GM19043 (cell line): ENCODE data around the gene MS4A2.
"Not testable (repeated sequence)": the region's sequence is repeated elsewhere in the genome, so short reads cannot be mapped to it uniquely, and the experiment has no call there.

Experiments
- ATAC-seq: cut with Tn5 transposase; IDR thresholded peaks from one replicate; pipeline ENCODE4 v1.9.1; 2021; ENCODE audit warnings: low read depth; ENCODE audit not compliant: unreplicated experiment

The MS4A2 gene

DNA sequence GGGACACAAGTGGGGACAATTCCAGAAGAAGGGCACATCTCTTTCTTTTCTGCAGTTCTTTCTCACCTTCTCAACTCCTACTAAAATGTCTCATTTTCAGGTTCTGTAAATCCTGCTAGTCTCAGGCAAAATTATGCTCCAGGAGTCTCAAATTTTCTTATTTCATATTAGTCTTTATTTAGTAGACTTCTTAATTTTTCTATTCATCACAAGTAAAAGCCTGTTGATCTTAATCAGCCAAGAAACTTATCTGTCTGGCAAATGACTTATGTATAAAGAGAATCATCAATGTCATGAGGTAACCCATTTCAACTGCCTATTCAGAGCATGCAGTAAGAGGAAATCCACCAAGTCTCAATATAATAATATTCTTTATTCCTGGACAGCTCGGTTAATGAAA lies at the start of gene MS4A2:
TSS of gene MS4A2 (plus strand) at position 301 of the 400 bp plus-strand sequence. CDS start 102 bp downstream, outside the sequence.
- no peak for ATAC-seq

DNA sequence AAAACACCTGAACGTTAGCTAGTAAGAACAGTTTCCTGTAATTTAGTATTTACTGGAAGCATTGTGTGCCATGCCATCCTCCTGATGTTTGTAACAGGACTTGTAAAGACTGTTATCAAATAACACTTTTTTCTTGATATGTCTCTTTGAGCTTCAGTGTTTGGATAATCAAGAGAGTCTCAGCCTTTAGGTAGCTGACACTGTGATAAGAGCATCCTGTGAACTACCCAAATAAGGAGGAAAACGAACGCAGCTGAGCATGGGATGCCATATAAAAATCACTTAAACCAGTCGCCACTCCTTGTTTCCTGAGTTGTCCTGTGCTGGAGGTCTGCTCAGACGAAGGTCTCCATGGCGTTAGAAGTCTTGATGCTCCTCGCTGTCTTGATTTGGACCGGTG lies 48.4 kb upstream of the MS4A2 start, which contains the start of gene OOSP2:
TSS of gene OOSP2 (plus strand) at position 301 of the 400 bp plus-strand sequence. CDS start at position 352, 51 bp downstream.
- ATAC-seq: no peak

DNA sequence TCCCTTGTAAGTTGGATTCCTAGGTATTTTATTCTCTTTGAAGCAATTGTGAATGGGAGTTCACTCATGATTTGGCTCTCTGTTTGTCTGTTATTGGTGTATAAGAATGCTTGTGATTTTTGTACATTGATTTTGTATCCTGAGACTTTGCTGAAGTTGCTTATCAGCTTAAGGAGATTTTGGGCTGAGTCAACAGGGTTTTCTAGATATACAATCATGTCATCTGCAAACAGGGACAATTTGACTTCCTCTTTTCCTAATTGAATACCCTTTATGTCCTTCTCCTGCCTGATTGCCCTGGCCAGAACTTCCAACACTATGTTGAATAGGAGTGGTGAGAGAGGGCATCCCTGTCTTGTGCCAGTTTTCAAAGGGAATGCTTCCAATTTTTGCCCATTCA lies 38.0 kb upstream of the MS4A2 start:
- not testable (repeated sequence) for ATAC-seq

DNA sequence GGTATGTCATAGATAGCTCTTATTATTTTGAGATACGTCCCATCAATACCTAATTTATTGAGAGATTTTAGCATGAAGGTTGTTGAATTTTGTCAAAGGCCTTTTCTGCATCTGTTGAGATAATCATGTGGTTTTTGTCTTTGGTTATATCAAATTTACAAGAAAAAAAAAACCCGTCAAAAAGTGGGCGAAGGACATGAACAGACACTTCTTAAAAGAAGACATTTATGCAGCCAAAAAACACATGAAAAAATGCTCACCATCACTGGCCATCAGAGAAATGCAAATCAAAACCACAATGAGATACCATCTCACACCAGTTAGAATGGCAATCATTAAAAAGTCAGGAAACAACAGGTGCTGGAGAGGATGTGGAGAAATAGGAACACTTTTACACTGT lies 37.6 kb upstream of the MS4A2 start:
- not testable (repeated sequence) for ATAC-seq

DNA sequence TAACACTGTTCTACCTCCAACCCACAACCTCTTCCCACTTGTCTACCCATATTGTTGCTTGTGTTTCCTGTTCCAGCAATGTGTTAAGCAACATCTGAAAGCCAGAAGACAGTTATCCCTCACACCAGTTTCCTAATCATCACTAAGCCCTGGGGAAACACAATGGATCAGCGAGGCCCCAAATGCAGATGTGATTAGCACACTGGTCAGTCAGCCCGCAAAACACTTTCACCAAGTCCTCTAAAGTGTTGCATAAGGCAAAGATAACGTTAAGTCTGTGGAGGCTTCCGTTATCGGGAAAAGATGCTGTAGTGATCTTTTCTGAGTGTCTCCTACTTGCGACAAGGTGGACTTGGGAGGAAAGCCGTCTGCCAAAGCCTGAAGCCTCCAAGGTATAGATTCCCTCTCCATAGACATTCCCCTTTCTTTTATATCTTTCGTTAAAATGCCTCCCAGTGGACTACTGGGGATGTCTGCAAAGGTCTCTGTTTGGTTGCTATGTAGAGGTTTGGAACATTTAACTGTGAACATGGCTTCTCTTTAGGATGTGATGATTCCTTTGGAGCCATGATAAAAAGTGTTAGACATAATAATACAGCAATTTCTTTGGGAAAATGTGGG lies 32.0 kb upstream of the MS4A2 start, which contains the start of gene MS4A3:
TSS of gene MS4A3 (plus strand) at position 317 of the 621 bp plus-strand sequence. CDS start 4,496 bp downstream, outside the sequence.
- no peak for ATAC-seq

- no peak for ATAC-seq
These were observed 29.4 kb upstream of the MS4A2 start for GRCh38 chr11:60059052-60059451.

GRCh38 chr11:60059521-60060240 lies 28.8 kb upstream of the MS4A2 start:
- no peak for ATAC-seq

DNA sequence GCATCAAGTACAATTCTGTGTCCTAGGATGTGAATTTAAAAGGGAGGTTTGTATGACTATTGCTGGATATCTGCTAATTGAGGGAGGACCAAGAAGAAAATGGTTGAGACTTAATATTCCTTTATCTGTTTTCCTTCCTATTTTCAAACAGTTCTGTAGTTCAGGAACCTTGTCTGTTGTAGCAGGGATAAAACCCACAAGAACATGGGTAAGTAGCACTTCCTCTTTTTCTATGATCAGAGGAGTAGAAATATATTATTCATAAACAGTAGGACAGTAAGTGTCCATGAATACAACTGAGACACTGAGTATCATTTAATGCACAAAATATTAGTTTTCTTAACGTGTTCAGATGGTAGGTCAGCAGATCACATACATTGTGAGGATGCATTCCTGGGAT lies 24.4 kb upstream of the MS4A2 start:
- ATAC-seq: no peak

- ATAC-seq: no peak
These were observed 22.7 kb upstream of the MS4A2 start for GRCh38 chr11:60065801-60066200.

DNA sequence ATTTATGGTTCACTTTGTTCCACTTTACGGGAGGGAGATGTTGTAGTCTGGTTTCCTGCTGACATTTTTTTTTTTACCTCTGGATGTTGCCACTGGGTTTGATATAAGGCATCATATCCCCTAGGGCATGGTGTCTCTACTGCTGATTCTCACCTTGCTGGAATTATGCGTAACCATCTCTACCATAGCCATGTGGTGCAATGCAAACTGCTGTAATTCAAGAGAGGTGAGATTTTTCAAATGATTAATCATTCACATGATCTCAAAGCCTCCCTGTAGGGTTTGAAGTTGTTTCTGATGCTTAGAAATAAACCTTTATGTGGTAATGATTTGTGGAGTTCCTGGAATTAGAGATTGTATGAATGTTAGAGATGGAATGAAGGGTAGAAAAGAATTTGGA lies 19.0 kb upstream of the MS4A2 start:
- ATAC-seq: no peak

DNA sequence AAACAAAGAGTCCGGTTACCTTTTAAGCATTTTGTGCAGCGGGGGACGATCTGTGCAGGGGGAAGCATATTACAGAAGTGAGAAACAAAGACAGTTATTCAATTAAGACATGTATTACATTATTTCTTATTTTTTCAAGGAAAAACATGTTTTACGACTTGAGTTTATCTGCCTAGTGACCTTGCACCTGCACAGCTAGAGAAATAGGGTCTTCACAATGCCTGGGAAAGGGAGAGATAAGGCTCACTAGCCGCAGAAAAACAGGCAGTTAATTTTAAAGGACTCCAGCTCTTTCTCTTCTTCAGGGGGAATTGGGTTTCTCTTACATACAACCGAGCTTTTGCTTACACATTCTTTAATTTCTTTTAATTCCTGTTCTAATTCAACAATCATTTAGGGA lies 16.8 kb upstream of the MS4A2 start:
- not testable (repeated sequence) for ATAC-seq

GRCh38 chr11:60077216-60077817 lies 11.1 kb upstream of the MS4A2 start:
- no peak for ATAC-seq

DNA sequence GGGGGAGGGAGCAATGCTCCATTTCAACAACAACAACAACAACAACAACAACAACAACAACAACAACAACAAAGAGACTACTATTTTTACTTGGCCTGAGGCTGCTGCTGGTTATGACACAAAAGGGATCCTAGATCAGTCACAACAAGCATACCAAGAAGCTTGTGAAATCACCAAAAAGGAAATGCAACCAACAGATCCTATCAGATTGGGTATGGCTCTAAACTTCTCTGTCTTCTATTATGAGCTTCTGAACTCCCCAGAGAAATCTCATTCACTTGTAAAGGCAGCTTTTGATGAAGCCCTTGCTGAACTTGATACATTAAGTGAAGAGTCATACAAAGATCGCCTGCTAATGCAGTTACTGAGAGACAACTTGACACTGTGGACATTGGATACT lies 10.5 kb upstream of the MS4A2 start:
- ATAC-seq: no peak

GRCh38 chr11:60078745-60079144 lies 9.7 kb upstream of the MS4A2 start:
- no peak for ATAC-seq

DNA sequence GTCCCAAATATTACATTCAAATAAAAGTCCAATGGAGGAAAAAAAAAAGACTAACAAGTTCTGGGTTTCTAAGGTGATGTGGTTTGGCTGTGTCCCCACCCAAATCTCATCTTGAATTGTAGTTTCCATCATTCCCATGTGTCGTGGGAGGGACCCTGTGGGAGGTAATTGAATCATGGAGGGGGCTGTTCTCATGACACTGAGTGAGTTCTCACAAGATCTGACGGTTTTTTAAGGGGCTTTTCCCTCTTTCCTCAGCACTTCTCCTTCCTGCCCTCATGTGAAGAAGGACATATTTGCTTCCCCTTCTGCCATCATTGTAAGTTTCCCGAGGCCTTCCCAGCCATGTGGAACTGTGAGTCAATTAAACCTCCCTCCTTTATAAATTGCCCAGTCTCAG lies 7.9 kb upstream of the MS4A2 start:
- no peak for ATAC-seq

- no peak for ATAC-seq
These were observed 3.7 kb upstream of the MS4A2 start for GRCh38 chr11:60084631-60085273.

GRCh38 chr11:60085909-60086308 lies 2.6 kb upstream of the MS4A2 start:
- ATAC-seq: no peak

GRCh38 chr11:60087239-60087638 lies 1.2 kb upstream of the MS4A2 start:
- ATAC-seq: no peak

DNA sequence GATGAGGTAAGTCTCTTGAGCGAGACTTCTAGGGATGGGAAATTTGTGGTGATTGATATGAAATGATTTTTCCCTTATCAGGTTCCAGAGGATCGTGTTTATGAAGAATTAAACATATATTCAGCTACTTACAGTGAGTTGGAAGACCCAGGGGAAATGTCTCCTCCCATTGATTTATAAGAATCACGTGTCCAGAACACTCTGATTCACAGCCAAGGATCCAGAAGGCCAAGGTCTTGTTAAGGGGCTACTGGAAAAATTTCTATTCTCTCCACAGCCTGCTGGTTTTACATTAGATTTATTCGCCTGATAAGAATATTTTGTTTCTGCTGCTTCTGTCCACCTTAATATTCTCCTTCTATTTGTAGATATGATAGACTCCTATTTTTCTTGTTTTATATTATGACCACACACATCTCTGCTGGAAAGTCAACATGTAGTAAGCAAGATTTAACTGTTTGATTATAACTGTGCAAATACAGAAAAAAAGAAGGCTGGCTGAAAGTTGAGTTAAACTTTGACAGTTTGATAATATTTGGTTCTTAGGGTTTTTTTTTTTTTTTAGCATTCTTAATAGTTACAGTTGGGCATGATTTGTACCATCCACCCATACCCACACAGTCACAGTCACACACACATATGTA lies 7.1 kb downstream of the MS4A2 start:
- no peak for ATAC-seq

DNA sequence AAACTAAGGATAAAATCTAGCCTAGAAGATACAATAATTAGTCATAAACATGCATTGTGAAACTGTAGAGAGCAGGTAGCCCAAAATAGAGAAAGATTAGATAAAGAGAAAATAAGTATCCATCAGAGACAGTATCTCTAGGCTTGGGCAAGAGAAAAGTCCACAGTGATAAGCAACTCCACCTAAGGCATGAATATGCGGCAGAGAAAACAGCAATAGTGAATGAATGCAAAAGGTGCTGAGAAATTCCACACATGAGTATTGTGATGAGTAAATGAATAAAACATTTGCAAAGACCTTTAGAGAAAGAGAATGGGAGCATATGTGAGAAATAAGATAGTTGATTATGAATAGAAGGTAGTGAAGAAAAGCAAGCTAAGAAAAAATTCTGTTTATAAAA lies 8.7 kb downstream of the MS4A2 start:
- no peak for ATAC-seq

DNA sequence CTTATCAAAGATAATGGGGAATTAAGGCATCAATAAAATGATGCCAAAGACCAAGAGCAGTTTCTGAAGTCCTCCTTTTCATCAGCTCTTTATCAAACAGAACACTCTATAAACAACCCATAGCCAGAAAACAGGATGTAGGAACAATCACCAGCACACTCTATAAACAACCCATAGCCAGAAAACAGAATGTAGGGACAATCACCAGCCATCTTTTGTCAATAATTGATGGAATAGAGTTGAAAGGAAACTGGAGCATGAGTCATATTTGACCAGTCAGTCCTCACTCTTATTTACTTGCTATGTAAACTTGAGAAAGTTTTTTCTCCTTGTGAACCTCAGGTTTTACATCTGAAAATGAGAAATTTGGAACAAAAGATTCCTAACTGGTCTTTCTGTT lies 10.0 kb downstream of the MS4A2 start:
- ATAC-seq: peak; percentile 99
